OCI-LY1 (cell line): ENCODE measurements around the gene RFTN1.

Experiments used
- H2AFZ ChIP-seq: fragments of 200-600 bp; sonication (generic), shearing (Covaris generic); 2 replicates; pipeline ENCODE4 v1.6.0; 2014; ENCODE audit warnings: antibody characterized with exemption, mild to moderate bottlenecking, low read length
- H3F3A ChIP-seq: fragments of 200-600 bp; sonication (generic), shearing (Covaris generic); 2 replicates; pipeline ENCODE4 v1.6.0; 2014; ENCODE audit warnings: mild to moderate bottlenecking, antibody characterized with exemption, low read length, moderate library complexity; ENCODE audit not compliant: insufficient read depth
- H3K27ac ChIP-seq: fragments of 200-600 bp; sonication (generic); 2 replicates; pipeline ENCODE4 v1.5.1; 2014; ENCODE audit warnings: low read length, mixed run types, mild to moderate bottlenecking, low read depth; ENCODE audit not compliant: poor library complexity, severe bottlenecking
- H3K27me3 ChIP-seq: fragments of 200-600 bp; sonication (generic); 2 replicates; pipeline ENCODE4 v1.6.0; 2014; ENCODE audit warnings: antibody characterized with exemption, mild to moderate bottlenecking, low read length, moderate library complexity; ENCODE audit not compliant: insufficient read depth
- H3K36me3 ChIP-seq: fragments of 200-600 bp; sonication (generic); 2 replicates; pipeline ENCODE4 v1.6.1; 2014; ENCODE audit warnings: mild to moderate bottlenecking, antibody characterized with exemption, low read length, moderate library complexity, mixed read lengths; ENCODE audit not compliant: insufficient read depth
- H3K4me1 ChIP-seq: fragments of 200-600 bp; sonication (generic); 2 replicates; pipeline ENCODE4 v1.5.1; 2014; ENCODE audit warnings: mild to moderate bottlenecking, low read length, moderate library complexity; ENCODE audit not compliant: insufficient read depth, severe bottlenecking
- H3K4me2 ChIP-seq: fragments of 200-600 bp; sonication (generic), shearing (Covaris generic); 2 replicates; pipeline ENCODE4 v1.6.1; 2014; ENCODE audit warnings: low read length
- H3K4me3 ChIP-seq: fragments of 200-600 bp; sonication (generic); 2 replicates; pipeline ENCODE4 v1.5.1; 2014; ENCODE audit warnings: low read length, low read depth, mild to moderate bottlenecking, mixed read lengths; ENCODE audit not compliant: poor library complexity, severe bottlenecking
- H3K79me2 ChIP-seq: fragments of 200-600 bp; shearing (Covaris generic); 2 replicates; pipeline ENCODE4 v1.6.1; 2016; ENCODE audit warnings: mixed run types, low read length, mixed read lengths; ENCODE audit not compliant: insufficient read depth
- H3K9ac ChIP-seq: fragments of 200-600 bp; sonication (generic), shearing (Covaris generic); 2 replicates; pipeline ENCODE4 v1.6.1; 2014; ENCODE audit warnings: mild to moderate bottlenecking, low read length, mixed read lengths
- H3K9me2 ChIP-seq: fragments of 200-600 bp; sonication (generic), shearing (Covaris generic); 2 replicates; pipeline ENCODE4 v1.6.1; 2014; ENCODE audit warnings: low read depth, mild to moderate bottlenecking, low read length, mixed read lengths
- H3K9me3 ChIP-seq: fragments of 200-600 bp; shearing (Covaris generic); 2 replicates; pipeline ENCODE4 v1.6.1; 2014; ENCODE audit warnings: low read length, mixed read lengths
- H4K20me1 ChIP-seq: fragments of 200-600 bp; sonication (generic), shearing (Covaris generic); 2 replicates; pipeline ENCODE4 v1.6.0; 2016; ENCODE audit warnings: mild to moderate bottlenecking, low read length; ENCODE audit not compliant: insufficient read depth
- CTCF ChIP-seq: fragments of 200-600 bp; sonication (generic), shearing (Covaris generic); IDR thresholded peaks from 2 replicates; pipeline ENCODE4 v1.5.1; 2017; ENCODE audit warnings: mild to moderate bottlenecking, antibody characterized with exemption, low read length, moderate library complexity, mixed read lengths
- EZH2 ChIP-seq: fragments of 200-600 bp; sonication (generic), shearing (Covaris generic); IDR thresholded peaks from 2 replicates; pipeline ENCODE4 v1.8.0; 2017; ENCODE audit warnings: borderline replicate concordance, mixed run types, mild to moderate bottlenecking, antibody characterized with exemption, low read length, moderate library complexity, mixed read lengths

RFTN1 gene

GRCh38 chr3:16352428-16352827, 161.1 kb downstream of the RFTN1 start:
- Histone ChIP-seq H4K20me1 (no peaks in the 10 kb centered on the region), H3K4me1 (no peaks in the 10 kb centered on the region), H3K27ac (no peak overlapping the region), H3K27me3 (no peaks in the 10 kb centered on the region), H3K9me2 (no peaks in the 10 kb centered on the region), H3K4me3 (no peak overlapping the region), H3K9ac (no peak overlapping the region), H3K4me2 (no peak overlapping the region), H3K9me3 (no peaks in the 10 kb centered on the region), H2AFZ (no peak overlapping the region), H3K36me3 (peaks cover 99% of the 10 kb centered on the region), H3K79me2 (no peaks in the 10 kb centered on the region), H3F3A (no peaks in the 10 kb centered on the region)
- no peak for TF ChIP-seq CTCF
- TF ChIP-seq EZH2 = no peak

- no peak for TF ChIP-seq CTCF
- TF ChIP-seq EZH2 = no peak
- Histone ChIP-seq H3K9ac (no peak overlapping the region), H4K20me1 (no peaks in the 10 kb centered on the region), H3F3A (no peaks in the 10 kb centered on the region), H3K79me2 (no peaks in the 10 kb centered on the region), H3K36me3 (peaks cover 100% of the 10 kb centered on the region), H3K4me1 (no peaks in the 10 kb centered on the region), H3K9me3 (no peaks in the 10 kb centered on the region), H3K9me2 (no peaks in the 10 kb centered on the region), H3K27me3 (no peaks in the 10 kb centered on the region), H3K27ac (no peak overlapping the region), H2AFZ (no peak overlapping the region), H3K4me2 (no peak overlapping the region), H3K4me3 (no peak overlapping the region)
Observed at GRCh38 chr3:16350597-16351318, 162.7 kb downstream of the RFTN1 start.

- no peak overlapping the region for H3K27ac ChIP-seq
- H3K9me3 ChIP-seq = no peaks in the 10 kb centered on the region
- TF ChIP-seq EZH2 (no peak), CTCF (no peak)
- H3K9me2 ChIP-seq = no peaks in the 10 kb centered on the region
- no peaks in the 10 kb centered on the region for H3K79me2 ChIP-seq
- H3K36me3 ChIP-seq = peaks cover 100% of the 10 kb centered on the region
- H3K4me3 ChIP-seq = no peak overlapping the region
- H4K20me1 ChIP-seq = no peaks in the 10 kb centered on the region
- H3K27me3 ChIP-seq = no peaks in the 10 kb centered on the region
- no peaks in the 10 kb centered on the region for H3K4me1 ChIP-seq
- H2AFZ ChIP-seq = no peak overlapping the region
- no peak overlapping the region for H3K9ac ChIP-seq
- H3K4me2 ChIP-seq = no peak overlapping the region
- no peaks in the 10 kb centered on the region for H3F3A ChIP-seq
Observed at GRCh38 chr3:16349986-16350596, 163.4 kb downstream of the RFTN1 start.
